ENCODE measurements around the gene PDZD8. TPM values are rescaled to one million over a fixed set of nuclear protein-coding genes. Genes with fewer than 3 reads are reported as not detected.
A peak's percentile ranks its signal among the peaks of the same experiment; 100 is the strongest.

Gene PDZD8
- total RNA-seq, 1 donor from 2014 or later = 20.1 TPM

DNA sequence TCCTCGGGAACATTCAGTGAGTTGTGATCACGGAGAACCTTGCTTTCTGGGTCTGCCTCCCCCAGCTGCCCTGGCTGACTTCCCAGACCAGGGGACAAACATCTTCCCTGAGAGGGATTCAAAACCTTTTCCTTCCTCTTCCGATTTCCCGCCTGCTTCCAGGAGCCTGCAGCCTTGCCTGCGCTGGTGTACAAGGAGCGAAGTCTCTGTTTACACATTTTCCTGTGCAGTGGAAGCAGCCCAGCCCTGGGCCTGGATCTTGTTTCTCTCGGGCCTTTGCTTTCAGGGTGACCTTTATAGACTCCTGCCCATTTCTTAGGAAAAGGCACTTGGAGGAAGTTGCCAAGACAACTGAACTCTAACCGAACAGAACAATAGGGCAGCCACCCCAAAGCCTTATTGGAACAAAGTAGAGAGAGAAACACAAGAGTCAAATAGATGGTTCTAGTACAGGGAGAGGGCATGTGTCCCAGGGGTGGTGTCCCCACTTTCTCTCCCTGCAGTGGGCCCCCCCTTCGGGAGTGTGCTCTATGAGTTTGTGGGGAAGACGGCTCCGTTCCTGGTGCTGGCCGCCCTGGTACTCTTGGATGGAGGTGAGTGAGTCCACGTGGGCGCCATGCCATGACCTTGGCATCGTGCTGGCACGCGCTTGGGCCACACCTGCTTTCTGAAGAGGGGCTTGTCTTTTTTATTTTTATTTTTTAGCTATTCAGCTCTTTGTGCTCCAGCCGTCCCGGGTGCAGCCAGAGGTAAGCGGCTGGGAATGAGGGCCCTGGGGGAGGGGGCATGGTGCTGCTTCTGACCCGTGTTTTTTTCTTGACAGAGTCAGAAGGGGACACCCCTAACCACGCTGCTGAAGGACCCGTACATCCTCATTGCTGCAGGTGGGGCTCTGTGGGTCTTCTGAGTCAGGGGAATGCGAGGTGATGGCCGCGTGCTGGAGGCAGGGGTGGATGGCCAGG lies 120.2 kb downstream of the PDZD8 start:
- Mint-ChIP-seq H3K4me1 (peaks cover 45% of the 10 kb centered on the region), H3K9me3 (no peaks in the 10 kb centered on the region), H3K27ac (peak overlapping the region; percentile 24), H3K27me3 (ENCODE audit: insufficient read depth, low read depth) (peaks cover 2% of the 10 kb centered on the region), H3K36me3 (no peaks in the 10 kb centered on the region), H3K4me3 (no peak overlapping the region)
- Histone ChIP-seq H3K9ac (no peak overlapping the region), H3F3A (ENCODE audit: low read depth) (no peaks in the 10 kb centered on the region), H2AFZ (replicated peaks) (no peak overlapping the region), H3K4me3 (no peak overlapping the region), H3K36me3 (no peaks in the 10 kb centered on the region), H4K20me1 (ENCODE audit: low read depth) (no peaks in the 10 kb centered on the region), H3K79me2 (ENCODE audit: low read depth) (no peaks in the 10 kb centered on the region), H3K4me1 (peaks cover 33% of the 10 kb centered on the region), H3K9me3 (ENCODE audit: low read depth) (no peaks in the 10 kb centered on the region), H3K4me2 (no peak overlapping the region), H3K27me3 (no peaks in the 10 kb centered on the region), H3K27ac (no peak overlapping the region)
- no peak for DNase-seq (ENCODE audit: low spot score)
- no peak for TF ChIP-seq EZH2 (IDR thresholded peaks at IDR 0.05)
- TF ChIP-seq, protein P1, sequence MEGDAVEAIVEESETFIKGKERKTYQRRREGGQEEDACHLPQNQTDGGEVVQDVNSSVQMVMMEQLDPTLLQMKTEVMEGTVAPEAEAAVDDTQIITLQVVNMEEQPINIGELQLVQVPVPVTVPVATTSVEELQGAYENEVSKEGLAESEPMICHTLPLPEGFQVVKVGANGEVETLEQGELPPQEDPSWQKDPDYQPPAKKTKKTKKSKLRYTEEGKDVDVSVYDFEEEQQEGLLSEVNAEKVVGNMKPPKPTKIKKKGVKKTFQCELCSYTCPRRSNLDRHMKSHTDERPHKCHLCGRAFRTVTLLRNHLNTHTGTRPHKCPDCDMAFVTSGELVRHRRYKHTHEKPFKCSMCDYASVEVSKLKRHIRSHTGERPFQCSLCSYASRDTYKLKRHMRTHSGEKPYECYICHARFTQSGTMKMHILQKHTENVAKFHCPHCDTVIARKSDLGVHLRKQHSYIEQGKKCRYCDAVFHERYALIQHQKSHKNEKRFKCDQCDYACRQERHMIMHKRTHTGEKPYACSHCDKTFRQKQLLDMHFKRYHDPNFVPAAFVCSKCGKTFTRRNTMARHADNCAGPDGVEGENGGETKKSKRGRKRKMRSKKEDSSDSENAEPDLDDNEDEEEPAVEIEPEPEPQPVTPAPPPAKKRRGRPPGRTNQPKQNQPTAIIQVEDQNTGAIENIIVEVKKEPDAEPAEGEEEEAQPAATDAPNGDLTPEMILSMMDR (IDR thresholded peaks at IDR 0.05) = no peak

- no peaks in the 10 kb centered on the region for H3K27me3 ChIP-seq
- no peaks in the 10 kb centered on the region for H3F3A ChIP-seq (ENCODE audit: low read depth)
- no peak overlapping the region for H3K4me3 ChIP-seq
- Mint-ChIP-seq H3K27me3 (ENCODE audit: insufficient read depth, low read depth) (peaks cover 2% of the 10 kb centered on the region), H3K9me3 (no peaks in the 10 kb centered on the region), H3K4me1 (peaks cover 38% of the 10 kb centered on the region), H3K27ac (no peak overlapping the region), H3K36me3 (no peaks in the 10 kb centered on the region), H3K4me3 (no peak overlapping the region)
- H3K9me3 ChIP-seq (ENCODE audit: low read depth) = no peaks in the 10 kb centered on the region
- no peak overlapping the region for H3K27ac ChIP-seq
- DNase-seq (ENCODE audit: low spot score) = no peak
- no peak overlapping the region for H3K9ac ChIP-seq
- H3K36me3 ChIP-seq = no peaks in the 10 kb centered on the region
- no peaks in the 10 kb centered on the region for H3K79me2 ChIP-seq (ENCODE audit: low read depth)
- H2AFZ ChIP-seq (replicated peaks) = no peak overlapping the region
- peaks cover 29% of the 10 kb centered on the region for H3K4me1 ChIP-seq
- no peak overlapping the region for H3K4me2 ChIP-seq
- no peaks in the 10 kb centered on the region for H4K20me1 ChIP-seq (ENCODE audit: low read depth)
- no peak for TF ChIP-seq EZH2phosphoT487 (IDR thresholded peaks at IDR 0.05)
- no peak for TF ChIP-seq EZH2 (IDR thresholded peaks at IDR 0.05)
- TF ChIP-seq, protein P1 (IDR thresholded peaks at IDR 0.05) = no peak
These were observed 120.9 kb downstream of the PDZD8 start for GRCh38 chr10:117254338-117254737.

DNA sequence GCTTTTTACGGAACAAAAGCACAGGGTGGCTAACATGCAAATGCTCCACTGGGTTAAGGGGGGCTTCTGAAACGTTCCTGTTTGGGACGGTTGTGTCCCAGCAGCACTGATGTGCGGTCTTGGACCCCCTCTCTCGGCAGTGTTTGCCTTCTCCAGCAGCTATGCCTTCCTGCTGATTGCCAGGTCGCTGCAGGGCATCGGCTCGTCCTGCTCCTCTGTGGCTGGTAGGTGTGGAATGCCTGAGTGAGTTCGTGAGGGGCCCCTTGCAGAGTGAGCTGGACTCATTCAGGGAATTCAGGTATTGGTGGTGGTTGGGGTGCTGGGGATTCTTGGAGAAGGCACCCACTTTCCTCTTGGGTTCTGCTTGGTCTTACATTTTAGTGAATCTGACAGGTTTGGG lies 121.3 kb downstream of the PDZD8 start:
- peaks cover 37% of the 10 kb centered on the region for H3K4me1 Mint-ChIP-seq
- no peaks in the 10 kb centered on the region for H4K20me1 ChIP-seq (ENCODE audit: low read depth)
- H3K4me3 Mint-ChIP-seq = no peak overlapping the region
- no peaks in the 10 kb centered on the region for H3K9me3 ChIP-seq (ENCODE audit: low read depth)
- no peaks in the 10 kb centered on the region for H3K9me3 Mint-ChIP-seq
- H3K27me3 ChIP-seq = no peaks in the 10 kb centered on the region
- H3K36me3 Mint-ChIP-seq = no peaks in the 10 kb centered on the region
- no peaks in the 10 kb centered on the region for H3K36me3 ChIP-seq
- no peak for DNase-seq (ENCODE audit: low spot score)
- H3K4me3 ChIP-seq = no peak overlapping the region
- no peak overlapping the region for H3K27ac Mint-ChIP-seq
- H3K4me1 ChIP-seq = peaks cover 33% of the 10 kb centered on the region
- H3K9ac ChIP-seq = no peak overlapping the region
- no peak overlapping the region for H2AFZ ChIP-seq (replicated peaks)
- H3K27me3 Mint-ChIP-seq (ENCODE audit: insufficient read depth, low read depth) = peaks cover 2% of the 10 kb centered on the region
- TF ChIP-seq, protein P1 (IDR thresholded peaks at IDR 0.05) = no peak
- TF ChIP-seq EZH2 (IDR thresholded peaks at IDR 0.05) (no peak), EZH2phosphoT487 (IDR thresholded peaks at IDR 0.05) (no peak)
- no peak overlapping the region for H3K27ac ChIP-seq
- no peaks in the 10 kb centered on the region for H3K79me2 ChIP-seq (ENCODE audit: low read depth)
- no peak overlapping the region for H3K4me2 ChIP-seq
- H3F3A ChIP-seq (ENCODE audit: low read depth) = no peaks in the 10 kb centered on the region
